Measurements from ENCODE around the gene SIAH3.

GRCh38 chr13:45850027-45850613, 1.4 kb downstream of the SIAH3 start:
- TF ChIP-seq ZNF530 (tag by site-specific recombination; IDR thresholded peaks at IDR 0.05; ENCODE audit: low read depth) (no peak), CTCF (tag by site-specific recombination; IDR thresholded peaks at IDR 0.05) (no peak), ZNF677 (tag by site-specific recombination; IDR thresholded peaks at IDR 0.05) (no peak), GLI4 (tag by site-specific recombination; IDR thresholded peaks at IDR 0.05) (no peak), KLF17 (tag by site-specific recombination; IDR thresholded peaks at IDR 0.05) (no peak), PBX3 (CRISPR knock-in tag; IDR thresholded peaks at IDR 0.05) (no peak), KLF10 (tag by site-specific recombination; IDR thresholded peaks at IDR 0.05) (no peak)
